K562 (cell line): ENCODE results near the gene CYP2B6.

ENCODE experiments used
- BHLHE40 ChIP-seq: IDR thresholded peaks from 2 replicates; pipeline ENCODE4 v1.6.1; 2011; ENCODE audit warnings: low read length, improper control_type of control experiment
- CSDE1 ChIP-seq, 2 experiments: fragments of 450-650 bp; IDR thresholded peaks; 2 replicates each; pipeline ENCODE4 v1.6.1; 2016; ENCODE audit warnings: mild to moderate bottlenecking in 1 of 2
- E2F3 ChIP-seq: fragments of 250-450 bp; sonication (Bioruptor Pico); IDR thresholded peaks from 2 replicates; pipeline ENCODE4 v1.4.0; 2020; ENCODE audit warnings: mild to moderate bottlenecking
- EZH2 ChIP-seq: IDR thresholded peaks from 2 replicates; pipeline ENCODE4 v1.6.1; 2012; ENCODE audit warnings: low read depth, mild to moderate bottlenecking, inconsistent platforms, low read length, borderline replicate concordance
- KDM5B ChIP-seq: fragments of 200-600 bp; sonication (generic); IDR thresholded peaks from 2 replicates; pipeline ENCODE4 v1.6.1; 2012; ENCODE audit warnings: low read depth, mild to moderate bottlenecking, moderate library complexity, low read length, control low read depth, inconsistent platforms; ENCODE audit not compliant: insufficient replicate concordance
- RBM15 ChIP-seq: fragments of 200-400 bp; formaldehyde crosslinking; IDR thresholded peaks from 2 replicates; pipeline ENCODE4 v1.6.1; 2018; ENCODE audit warnings: mild to moderate bottlenecking, low read length, moderate library complexity; ENCODE audit not compliant: insufficient read depth
- TOE1 ChIP-seq, 2 experiments: fragments of 450-650 bp in 1 of 2; sonication (generic) in 1 of 2; formaldehyde crosslinking in 1 of 2; IDR thresholded peaks; 2 replicates each; pipeline versions ENCODE4 v1.7.1 to v1.8.0; 2016 to 2022; ENCODE audit warnings: borderline replicate concordance in 2 of 2, mild to moderate bottlenecking in 2 of 2, antibody characterized with exemption in 1 of 2, inconsistent platforms in 1 of 2, low read depth in 1 of 2, missing genetic modification reagents in 1 of 2, moderate library complexity in 1 of 2
- ZFP36 ChIP-seq: fragments of 150-350 bp; IDR thresholded peaks from 2 replicates; pipeline ENCODE4 v1.6.1; 2018; ENCODE audit warnings: low read length, low read depth; ENCODE audit not compliant: partially characterized antibody
- TF ChIP-seq, protein P1 (sequence below), 3 experiments: IDR thresholded peaks in 2 of 3; conservative IDR thresholded peaks in 1 of 3; 2 replicates each; pipeline ENCODE4 v1.5.1; 2011 to 2012; ENCODE audit warnings: low read length in 3 of 3, mild to moderate bottlenecking in 3 of 3, control low read depth in 2 of 3, improper control_type of control experiment in 1 of 3, inconsistent platforms in 1 of 3, low read depth in 1 of 3, mixed read lengths in 1 of 3, moderate library complexity in 1 of 3; ENCODE audit not compliant: insufficient read depth in 2 of 3

DNA sequence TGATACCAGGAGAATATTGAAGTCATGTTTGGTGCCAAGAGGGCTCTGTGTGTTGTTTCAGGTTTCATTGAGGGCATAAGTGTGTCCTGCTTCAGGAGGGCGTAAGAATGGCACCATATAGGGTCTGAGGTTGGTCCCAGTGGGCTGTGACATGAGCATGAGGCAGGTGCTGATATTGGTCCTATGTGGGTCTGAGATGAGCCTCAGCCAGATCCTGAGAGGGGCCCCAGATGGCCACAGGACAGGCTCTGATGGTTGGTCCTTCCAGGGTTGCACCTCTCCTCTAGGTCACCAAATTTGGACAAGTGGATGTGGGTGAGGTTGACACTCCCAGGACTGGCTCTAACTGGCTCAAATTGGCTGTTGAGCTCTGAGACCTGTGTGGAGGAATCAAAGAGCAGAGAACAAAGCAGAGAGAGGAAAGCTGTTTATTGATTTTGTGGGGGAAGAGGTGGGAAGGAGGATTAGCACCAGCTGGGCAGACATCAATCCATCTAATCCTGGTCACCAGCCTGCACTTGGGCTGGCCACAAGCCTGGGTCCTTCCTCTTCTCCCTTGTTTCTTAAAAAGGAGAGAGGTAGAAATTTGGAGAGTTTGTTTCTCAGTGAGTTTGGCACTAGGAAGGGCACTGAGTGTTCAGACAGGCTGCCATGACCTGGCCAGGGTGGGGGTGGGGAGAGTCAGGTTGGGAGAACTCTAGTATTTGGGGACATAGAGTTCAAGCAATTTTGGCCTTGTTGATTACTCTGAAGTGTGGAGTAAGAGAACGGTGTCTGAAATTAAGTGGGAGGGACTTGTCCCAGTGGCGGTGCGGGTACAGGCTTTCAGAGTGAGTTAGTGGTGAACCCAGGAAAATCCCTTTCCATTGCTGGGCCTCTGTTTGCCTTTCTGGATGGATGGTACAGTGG lies 38.7 kb downstream of the CYP2B6 start:
- no peak for TF ChIP-seq EZH2
- TF ChIP-seq RBM15, result no peak
- no peak for TF ChIP-seq CSDE1 (IDR thresholded peaks at IDR 0.05)
- TF ChIP-seq, protein P1, sequence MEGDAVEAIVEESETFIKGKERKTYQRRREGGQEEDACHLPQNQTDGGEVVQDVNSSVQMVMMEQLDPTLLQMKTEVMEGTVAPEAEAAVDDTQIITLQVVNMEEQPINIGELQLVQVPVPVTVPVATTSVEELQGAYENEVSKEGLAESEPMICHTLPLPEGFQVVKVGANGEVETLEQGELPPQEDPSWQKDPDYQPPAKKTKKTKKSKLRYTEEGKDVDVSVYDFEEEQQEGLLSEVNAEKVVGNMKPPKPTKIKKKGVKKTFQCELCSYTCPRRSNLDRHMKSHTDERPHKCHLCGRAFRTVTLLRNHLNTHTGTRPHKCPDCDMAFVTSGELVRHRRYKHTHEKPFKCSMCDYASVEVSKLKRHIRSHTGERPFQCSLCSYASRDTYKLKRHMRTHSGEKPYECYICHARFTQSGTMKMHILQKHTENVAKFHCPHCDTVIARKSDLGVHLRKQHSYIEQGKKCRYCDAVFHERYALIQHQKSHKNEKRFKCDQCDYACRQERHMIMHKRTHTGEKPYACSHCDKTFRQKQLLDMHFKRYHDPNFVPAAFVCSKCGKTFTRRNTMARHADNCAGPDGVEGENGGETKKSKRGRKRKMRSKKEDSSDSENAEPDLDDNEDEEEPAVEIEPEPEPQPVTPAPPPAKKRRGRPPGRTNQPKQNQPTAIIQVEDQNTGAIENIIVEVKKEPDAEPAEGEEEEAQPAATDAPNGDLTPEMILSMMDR (IDR thresholded peaks at IDR 0.05 in 2 of 3, conservative IDR thresholded peaks at IDR 0.05 in 1 of 3; ENCODE audit: insufficient read depth in 2 of 3, low read depth in 1 of 3, low read length in 3 of 3), result no peak
- TF ChIP-seq ZFP36, result no peak
- no peak for TF ChIP-seq BHLHE40
- no peak for TF ChIP-seq TOE1 (IDR thresholded peaks at IDR 0.05; ENCODE audit: borderline replicate concordance)
- TF ChIP-seq TOE1 (CRISPR knock-in tag; IDR thresholded peaks at IDR 0.05; ENCODE audit: borderline replicate concordance, low read depth), result no peak
- no peak for TF ChIP-seq E2F3 (CRISPR knock-in tag)
- TF ChIP-seq KDM5B, result no peak
